ENCODE data around the gene C1RL.

Gene C1RL

GRCh38 chr12:7068994-7069346, 40.0 kb downstream of the C1RL start:
- Histone ChIP-seq H3K27ac (ENCODE audit: low read length) (no peak overlapping the region), H3K36me3 (replicated peaks; ENCODE audit: insufficient read depth, low read length) (no peaks in the 10 kb centered on the region), H2AFZ (ENCODE audit: low read length) (no peak overlapping the region), H3K4me1 (ENCODE audit: low read length) (no peaks in the 10 kb centered on the region), H3K4me3 (ENCODE audit: low read length) (no peak overlapping the region), H3K9me2 (replicated peaks; ENCODE audit: insufficient read depth, low read length) (no peaks in the 10 kb centered on the region), H3K79me2 (ENCODE audit: low read length) (no peaks in the 10 kb centered on the region), H3K4me2 (ENCODE audit: low read depth, low read length) (no peak overlapping the region), H3K27me3 (replicated peaks; ENCODE audit: insufficient read depth, low read length) (no peaks in the 10 kb centered on the region), H3K9me3 (replicated peaks; ENCODE audit: insufficient read depth, low read length) (no peaks in the 10 kb centered on the region), H3F3A (ENCODE audit: insufficient read depth, low read length) (no peaks in the 10 kb centered on the region), H4K20me1 (ENCODE audit: insufficient read depth, low read length) (no peaks in the 10 kb centered on the region), H3K9ac (ENCODE audit: low read length) (no peak overlapping the region)
- TF ChIP-seq EZH2phosphoT487 (IDR thresholded peaks at IDR 0.05; ENCODE audit: low read length) (no peak), CTCF (IDR thresholded peaks at IDR 0.05; ENCODE audit: low read length) (no peak), EZH2 (optimal IDR thresholded peaks at IDR 0.05; ENCODE audit: low read depth, low read length) (no peak)
- DNase-seq = no peak

GRCh38 chr12:7068240-7068993, 40.6 kb downstream of the C1RL start:
- H3K9me3 ChIP-seq (replicated peaks; ENCODE audit: insufficient read depth, low read length) = no peaks in the 10 kb centered on the region
- TF ChIP-seq EZH2 (optimal IDR thresholded peaks at IDR 0.05; ENCODE audit: low read depth, low read length) (no peak), EZH2phosphoT487 (IDR thresholded peaks at IDR 0.05; ENCODE audit: low read length) (no peak), CTCF (IDR thresholded peaks at IDR 0.05; ENCODE audit: low read length) (no peak)
- no peaks in the 10 kb centered on the region for H3K27me3 ChIP-seq (replicated peaks; ENCODE audit: insufficient read depth, low read length)
- no peaks in the 10 kb centered on the region for H3K79me2 ChIP-seq (ENCODE audit: low read length)
- H3K4me2 ChIP-seq (ENCODE audit: low read depth, low read length) = no peak overlapping the region
- H3K9me2 ChIP-seq (replicated peaks; ENCODE audit: insufficient read depth, low read length) = no peaks in the 10 kb centered on the region
- no peaks in the 10 kb centered on the region for H3K36me3 ChIP-seq (replicated peaks; ENCODE audit: insufficient read depth, low read length)
- H2AFZ ChIP-seq (ENCODE audit: low read length) = no peak overlapping the region
- no peaks in the 10 kb centered on the region for H3F3A ChIP-seq (ENCODE audit: insufficient read depth, low read length)
- no peaks in the 10 kb centered on the region for H4K20me1 ChIP-seq (ENCODE audit: insufficient read depth, low read length)
- H3K4me1 ChIP-seq (ENCODE audit: low read length) = no peaks in the 10 kb centered on the region
- DNase-seq = no peak
- no peak overlapping the region for H3K27ac ChIP-seq (ENCODE audit: low read length)
- no peak overlapping the region for H3K9ac ChIP-seq (ENCODE audit: low read length)
- H3K4me3 ChIP-seq (ENCODE audit: low read length) = no peak overlapping the region

DNA sequence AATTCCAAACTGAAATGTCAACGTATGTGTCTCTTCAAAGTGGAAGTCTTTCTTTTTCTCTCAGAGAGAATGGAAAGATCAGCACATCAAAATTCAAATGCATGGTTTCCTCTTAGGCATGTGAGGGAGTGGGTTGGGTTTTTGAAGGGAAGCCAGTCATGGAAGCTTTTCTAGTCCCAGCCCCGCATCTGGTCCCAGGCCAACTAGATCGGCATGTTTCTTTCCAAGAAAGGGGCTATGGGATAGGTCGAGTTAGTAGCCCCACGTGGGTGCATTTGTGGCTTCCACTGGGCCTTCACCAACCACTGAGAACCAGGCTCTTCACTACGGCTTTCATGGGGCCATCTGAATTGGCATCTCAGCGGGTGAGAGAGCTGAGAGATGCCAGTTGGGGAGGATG, 41.9 kb downstream of the C1RL start:
- DNase-seq = no peak
- H3K4me3 ChIP-seq (ENCODE audit: low read length) = no peak overlapping the region
- H2AFZ ChIP-seq (ENCODE audit: low read length) = no peak overlapping the region
- no peak overlapping the region for H3K9ac ChIP-seq (ENCODE audit: low read length)
- H4K20me1 ChIP-seq (ENCODE audit: insufficient read depth, low read length) = no peaks in the 10 kb centered on the region
- H3K79me2 ChIP-seq (ENCODE audit: low read length) = no peaks in the 10 kb centered on the region
- no peaks in the 10 kb centered on the region for H3K4me1 ChIP-seq (ENCODE audit: low read length)
- H3K36me3 ChIP-seq (replicated peaks; ENCODE audit: insufficient read depth, low read length) = no peaks in the 10 kb centered on the region
- H3K27me3 ChIP-seq (replicated peaks; ENCODE audit: insufficient read depth, low read length) = no peaks in the 10 kb centered on the region
- no peak for TF ChIP-seq EZH2phosphoT487 (IDR thresholded peaks at IDR 0.05; ENCODE audit: low read length)
- TF ChIP-seq CTCF (IDR thresholded peaks at IDR 0.05; ENCODE audit: low read length) = no peak
- no peak for TF ChIP-seq EZH2 (optimal IDR thresholded peaks at IDR 0.05; ENCODE audit: low read depth, low read length)
- no peaks in the 10 kb centered on the region for H3K9me3 ChIP-seq (replicated peaks; ENCODE audit: insufficient read depth, low read length)
- no peak overlapping the region for H3K27ac ChIP-seq (ENCODE audit: low read length)
- no peaks in the 10 kb centered on the region for H3F3A ChIP-seq (ENCODE audit: insufficient read depth, low read length)
- H3K4me2 ChIP-seq (ENCODE audit: low read depth, low read length) = no peak overlapping the region
- no peaks in the 10 kb centered on the region for H3K9me2 ChIP-seq (replicated peaks; ENCODE audit: insufficient read depth, low read length)

Data from MM.1S (cell line).